Liver (tissue), 9 donors: ENCODE results near the gene DKKL1. TPM values are rescaled to one million over a fixed set of nuclear protein-coding genes. Genes with fewer than 3 reads are reported as not detected.
A peak's percentile ranks its signal among the peaks of the same experiment; 100 is the strongest.

Source experiments
- DNase-seq: peaks from one replicate; pipeline ENCODE4 v3.0.0-alpha.2; 2017; ENCODE audit warnings: low spot score
- H3K27ac ChIP-seq, 2 donors: one replicate each; pipeline ENCODE4 v1.7.0; 2013; ENCODE audit warnings: inconsistent platforms in 2 of 2, low read length in 2 of 2, control low read depth in 1 of 2, low read depth in 1 of 2, mild to moderate bottlenecking in 1 of 2
- H3K27me3 ChIP-seq, 4 donors: one replicate each; pipeline versions ENCODE4 v1.6.1 to v1.7.0; 2013; ENCODE audit warnings: low read length in 3 of 4, inconsistent platforms in 1 of 4, mild to moderate bottlenecking in 1 of 4, moderate library complexity in 1 of 4; ENCODE audit not compliant: control insufficient read depth in 4 of 4, insufficient read depth in 4 of 4
- H3K36me3 ChIP-seq, 4 donors: one replicate each; pipeline versions ENCODE4 v1.6.1 to v1.7.0; 2013; ENCODE audit warnings: low read length in 3 of 4, mild to moderate bottlenecking in 3 of 4, low read depth in 1 of 4, moderate library complexity in 1 of 4; ENCODE audit not compliant: control insufficient read depth in 4 of 4, insufficient read depth in 3 of 4
- H3K4me1 ChIP-seq, 4 donors: one replicate each; pipeline versions ENCODE4 v1.6.1 to v1.7.0; 2013; ENCODE audit warnings: low read length in 3 of 4, mild to moderate bottlenecking in 3 of 4, moderate library complexity in 1 of 4; ENCODE audit not compliant: control insufficient read depth in 4 of 4, insufficient read depth in 4 of 4
- H3K4me3 ChIP-seq, 3 donors: one replicate each; pipeline versions ENCODE4 v1.6.1 to v1.7.0; 2013; ENCODE audit warnings: low read length in 3 of 3, control low read depth in 1 of 3, low read depth in 1 of 3, mild to moderate bottlenecking in 1 of 3
- H3K9ac ChIP-seq, 2 donors: one replicate each; pipeline ENCODE4 v1.7.0; 2013; ENCODE audit warnings: low read length in 2 of 2, mild to moderate bottlenecking in 2 of 2, moderate library complexity in 2 of 2, control low read depth in 1 of 2, low read depth in 1 of 2
- H3K9me3 ChIP-seq, 4 donors: one replicate each; pipeline versions ENCODE4 v1.6.1 to v1.7.0; 2013; ENCODE audit warnings: low read length in 3 of 4; ENCODE audit not compliant: control insufficient read depth in 4 of 4
- FOXA1 ChIP-seq: IDR thresholded peaks from 2 replicates; pipeline ENCODE4 v1.6.1; 2016; ENCODE audit warnings: antibody characterized with exemption
- FOXA2 ChIP-seq: IDR thresholded peaks from 2 replicates; pipeline ENCODE4 v1.6.1; 2016; ENCODE audit warnings: antibody characterized with exemption
- HNF4A ChIP-seq, 2 donors: conservative IDR thresholded peaks; 2 replicates each; pipeline ENCODE4 v1.6.1; 2016; ENCODE audit warnings: antibody characterized with exemption in 2 of 2, mild to moderate bottlenecking in 2 of 2
- NR2F2 ChIP-seq: IDR thresholded peaks from 2 replicates; pipeline ENCODE4 v1.6.1; 2016; ENCODE audit warnings: antibody characterized with exemption
- RAD21 ChIP-seq, 2 donors: IDR thresholded peaks; 2 replicates each; pipeline ENCODE4 v1.6.1; 2016; ENCODE audit warnings: antibody characterized with exemption in 2 of 2, mild to moderate bottlenecking in 2 of 2
- RXRA ChIP-seq, 2 donors: IDR thresholded peaks; 2 replicates each; pipeline ENCODE4 v1.6.1; 2017 to 2018; ENCODE audit warnings: antibody characterized with exemption in 2 of 2, mild to moderate bottlenecking in 1 of 2
- SP1 ChIP-seq: IDR thresholded peaks from 2 replicates; pipeline ENCODE4 v1.6.1; 2018; ENCODE audit warnings: antibody characterized with exemption, mild to moderate bottlenecking
- TAF1 ChIP-seq: conservative IDR thresholded peaks from 2 replicates; pipeline ENCODE4 v1.6.1; 2016; ENCODE audit warnings: antibody characterized with exemption, mild to moderate bottlenecking
- WGBS: extraction: QIAGEN DNeasy Blood & Tissue Kit; methylation state at CpG from one replicate; pipeline ENCODE4 v1.1.7; 2013; 5-methylcytosine and 5-hydroxymethylcytosine counted together
- polyA plus RNA-seq, 2 donors: library from polyadenylated mRNA; stranded (reverse) in 1 of 2; unstranded in 1 of 2; fragments of 200-250 nt in 1 of 2; fragments of >200 nt in 1 of 2; fragmentation: Nextera tagmentation in 1 of 2; extraction: Ambion mirVana in 1 of 2; gene quantifications; one replicate each; pipeline versions ENCODE4 v1.2.1 to v1.2.3, GENCODE V29; 2013 to 2015
- total RNA-seq, 2 donors: library from RNA; depleted of rRNA; stranded (reverse); fragments of >200 nt; gene quantifications; one replicate each; pipeline ENCODE4 v1.2.3, GENCODE V29; 2014
- TF ChIP-seq, protein P1 (sequence below): IDR thresholded peaks from 2 replicates; pipeline ENCODE4 v1.6.1; 2016; ENCODE audit warnings: antibody characterized with exemption
- TF ChIP-seq, protein P2 (sequence below): fragments of 150-350 bp; IDR thresholded peaks from 2 replicates; pipeline ENCODE4 v1.5.1; 2017; ENCODE audit warnings: improper control_type of control experiment, low read depth, low read length; ENCODE audit not compliant: missing input control
- TF ChIP-seq, protein P3 (sequence below): IDR thresholded peaks from 2 replicates; pipeline ENCODE4 v1.6.1; 2016; ENCODE audit warnings: antibody characterized with exemption
- donor health status: healthy.
- donor health status: healthy.
- donor health status: healthy.
- donor health status: healthy.
- donor health status: healthy.

Gene DKKL1
- total and polyA plus RNA-seq, 4 donors, result 0.14 to 0.16 TPM; not detected in 2

DNA sequence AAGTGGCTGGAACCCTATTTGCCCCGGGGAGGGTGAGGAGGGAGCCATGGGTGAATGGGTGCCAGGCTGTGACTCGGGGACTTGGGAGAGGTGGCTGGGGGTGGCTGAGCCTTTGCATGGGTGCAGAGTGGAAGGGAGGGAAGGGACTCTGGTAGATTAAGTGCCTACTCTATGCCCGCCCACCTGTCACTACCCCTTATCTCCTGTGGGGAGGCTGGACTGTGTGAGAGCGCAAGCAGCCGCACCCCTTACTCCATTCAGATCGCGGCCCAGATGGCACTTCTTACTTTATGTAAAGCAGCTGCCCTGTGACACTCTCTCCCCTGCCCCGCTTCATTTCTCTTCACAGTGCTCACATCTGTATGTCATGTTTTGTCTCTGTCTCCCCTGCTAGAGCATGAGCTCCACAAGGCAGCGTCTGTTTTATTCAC is 27.3 kb downstream of the DKKL1 start:
- H3K36me3 ChIP-seq, result no peaks in the 10 kb centered on the region
- peaks cover 0 to 2% (median 0%) of the 10 kb centered on the region in 4 donors for H3K27me3 ChIP-seq
- DNase-seq, result no peak
- H3K9me3 ChIP-seq, result no peaks in the 10 kb centered on the region
- TF ChIP-seq, protein P1, sequence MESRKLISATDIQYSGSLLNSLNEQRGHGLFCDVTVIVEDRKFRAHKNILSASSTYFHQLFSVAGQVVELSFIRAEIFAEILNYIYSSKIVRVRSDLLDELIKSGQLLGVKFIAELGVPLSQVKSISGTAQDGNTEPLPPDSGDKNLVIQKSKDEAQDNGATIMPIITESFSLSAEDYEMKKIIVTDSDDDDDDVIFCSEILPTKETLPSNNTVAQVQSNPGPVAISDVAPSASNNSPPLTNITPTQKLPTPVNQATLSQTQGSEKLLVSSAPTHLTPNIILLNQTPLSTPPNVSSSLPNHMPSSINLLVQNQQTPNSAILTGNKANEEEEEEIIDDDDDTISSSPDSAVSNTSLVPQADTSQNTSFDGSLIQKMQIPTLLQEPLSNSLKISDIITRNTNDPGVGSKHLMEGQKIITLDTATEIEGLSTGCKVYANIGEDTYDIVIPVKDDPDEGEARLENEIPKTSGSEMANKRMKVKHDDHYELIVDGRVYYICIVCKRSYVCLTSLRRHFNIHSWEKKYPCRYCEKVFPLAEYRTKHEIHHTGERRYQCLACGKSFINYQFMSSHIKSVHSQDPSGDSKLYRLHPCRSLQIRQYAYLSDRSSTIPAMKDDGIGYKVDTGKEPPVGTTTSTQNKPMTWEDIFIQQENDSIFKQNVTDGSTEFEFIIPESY, result no peak
- TF ChIP-seq NR2F2, result no peak
- no peak for TF ChIP-seq TAF1
- TF ChIP-seq, protein P2, sequence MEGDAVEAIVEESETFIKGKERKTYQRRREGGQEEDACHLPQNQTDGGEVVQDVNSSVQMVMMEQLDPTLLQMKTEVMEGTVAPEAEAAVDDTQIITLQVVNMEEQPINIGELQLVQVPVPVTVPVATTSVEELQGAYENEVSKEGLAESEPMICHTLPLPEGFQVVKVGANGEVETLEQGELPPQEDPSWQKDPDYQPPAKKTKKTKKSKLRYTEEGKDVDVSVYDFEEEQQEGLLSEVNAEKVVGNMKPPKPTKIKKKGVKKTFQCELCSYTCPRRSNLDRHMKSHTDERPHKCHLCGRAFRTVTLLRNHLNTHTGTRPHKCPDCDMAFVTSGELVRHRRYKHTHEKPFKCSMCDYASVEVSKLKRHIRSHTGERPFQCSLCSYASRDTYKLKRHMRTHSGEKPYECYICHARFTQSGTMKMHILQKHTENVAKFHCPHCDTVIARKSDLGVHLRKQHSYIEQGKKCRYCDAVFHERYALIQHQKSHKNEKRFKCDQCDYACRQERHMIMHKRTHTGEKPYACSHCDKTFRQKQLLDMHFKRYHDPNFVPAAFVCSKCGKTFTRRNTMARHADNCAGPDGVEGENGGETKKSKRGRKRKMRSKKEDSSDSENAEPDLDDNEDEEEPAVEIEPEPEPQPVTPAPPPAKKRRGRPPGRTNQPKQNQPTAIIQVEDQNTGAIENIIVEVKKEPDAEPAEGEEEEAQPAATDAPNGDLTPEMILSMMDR, result no peak
- TF ChIP-seq RXRA (IDR thresholded peaks at IDR 0.05), result no peak
- TF ChIP-seq SP1, result no peak
- no peak for TF ChIP-seq HNF4A (conservative IDR thresholded peaks at IDR 0.05)
- TF ChIP-seq FOXA2, result no peak
- TF ChIP-seq, protein P3, sequence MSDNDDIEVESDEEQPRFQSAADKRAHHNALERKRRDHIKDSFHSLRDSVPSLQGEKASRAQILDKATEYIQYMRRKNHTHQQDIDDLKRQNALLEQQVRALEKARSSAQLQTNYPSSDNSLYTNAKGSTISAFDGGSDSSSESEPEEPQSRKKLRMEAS, result no peak
- no peak overlapping the region for H3K27ac ChIP-seq
- H3K9ac ChIP-seq, result no peak overlapping the region
- H3K4me1 ChIP-seq, result no peaks in the 10 kb centered on the region
- WGBS, result 61% methylated on average over 9 of the region's 9 CpGs
- H3K4me3 ChIP-seq, result no peak overlapping the region

DNA sequence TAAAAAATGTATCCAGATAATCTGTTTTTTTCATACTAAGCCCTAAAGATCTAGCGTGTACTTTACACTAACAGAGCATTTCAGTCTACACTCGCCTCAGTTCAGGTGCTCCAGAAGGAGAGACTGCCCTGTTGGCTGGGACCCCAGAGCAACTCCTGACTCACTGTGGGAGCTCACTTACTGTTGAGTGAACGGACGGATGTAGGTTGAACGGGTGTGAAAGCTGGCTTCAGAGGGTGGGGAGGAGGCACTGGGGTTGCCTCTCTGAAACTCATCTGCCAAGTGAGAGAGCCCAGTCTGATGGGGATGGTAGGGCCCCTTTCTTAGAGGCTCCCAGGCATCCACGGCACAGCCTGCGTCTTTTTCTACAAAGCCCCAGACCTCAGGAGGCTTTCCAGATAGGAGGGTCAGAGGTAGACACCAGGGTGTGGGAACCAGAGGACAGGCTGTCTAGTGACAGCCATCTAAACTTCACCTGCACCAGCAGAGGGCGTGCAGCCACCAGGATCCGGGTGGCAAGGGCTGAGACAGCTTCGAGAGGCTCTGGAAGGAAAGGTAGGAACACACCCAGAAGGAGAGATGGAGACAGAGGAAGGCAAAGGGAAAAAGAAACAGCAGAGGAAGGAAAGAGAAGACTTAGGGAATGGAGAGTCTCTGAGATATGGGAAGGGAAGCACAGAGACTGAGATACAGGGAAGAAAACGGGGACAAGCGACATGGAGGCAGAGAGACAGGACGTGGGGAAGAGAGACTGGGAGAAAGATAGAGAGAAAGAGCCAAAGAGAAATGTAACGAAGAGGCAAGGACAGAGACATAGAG is 28.1 kb downstream of the DKKL1 start:
- TF ChIP-seq RAD21 (IDR thresholded peaks at IDR 0.05) (peak; percentile 95 to 98), FOXA1 (no peak)
- TF ChIP-seq, protein P2, result peak; percentile 81
- Histone ChIP-seq H3K4me1 (no peaks in the 10 kb centered on the region), H3K27me3 (peaks cover 0 to 2% (median 0%) of the 10 kb centered on the region in 4 donors), H3K9ac (no peak overlapping the region), H3K4me3 (no peak overlapping the region), H3K9me3 (no peaks in the 10 kb centered on the region), H3K36me3 (no peaks in the 10 kb centered on the region), H3K27ac (no peak overlapping the region)
- WGBS, result 23% methylated on average over 14 of the region's 14 CpGs
- DNase-seq, result peak; percentile 70
